ENCODE results near the gene VWA3A.
A peak's percentile ranks its signal among the peaks of the same experiment; 100 is the strongest.

Gene VWA3A

DNA sequence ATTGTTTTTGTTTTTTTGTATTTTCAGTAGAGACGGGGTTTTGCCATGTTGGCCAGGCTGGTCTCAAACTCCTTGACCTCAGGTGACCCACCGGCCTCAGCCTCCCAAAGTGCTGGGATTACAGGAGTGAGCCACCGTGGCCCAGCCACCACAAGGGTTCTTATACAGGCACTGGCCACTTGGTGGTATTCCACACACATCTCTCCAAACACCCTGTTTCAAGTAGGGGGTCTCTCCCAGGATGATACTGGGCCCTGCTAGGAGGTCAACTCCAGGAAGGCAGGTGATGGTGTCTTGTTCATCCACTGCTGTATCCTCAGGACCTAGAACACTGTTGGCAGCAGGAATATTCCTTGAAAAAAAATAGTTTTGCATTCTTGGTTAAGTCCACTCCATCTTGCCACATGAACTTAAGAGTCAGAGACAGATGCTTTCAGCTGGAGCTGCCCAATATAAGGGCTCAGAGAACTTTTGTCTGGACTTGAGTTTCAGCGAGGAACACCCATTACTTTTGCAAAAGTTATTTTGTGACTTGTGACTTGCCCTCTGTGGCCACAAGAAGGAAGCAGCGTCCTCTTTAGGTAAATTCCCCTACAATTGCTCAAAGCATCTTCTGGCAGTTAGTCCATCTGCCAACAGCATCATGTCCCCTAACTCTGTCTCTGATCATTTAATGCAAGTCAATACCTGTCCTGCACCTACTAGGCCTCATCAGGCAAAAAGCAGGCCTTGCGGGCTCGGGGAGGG is 106.4 kb downstream of the VWA3A start:
- Histone ChIP-seq H3K4me2 (ENCODE audit: low read depth, low read length) (peak overlapping the region; percentile 58), H4K20me1 (ENCODE audit: insufficient read depth, low read length) (no peaks in the 10 kb centered on the region), H3K9ac (ENCODE audit: low read length) (peak overlapping the region; percentile 68), H3K4me3 (ENCODE audit: low read length) (peak overlapping the region; percentile 16; the same call in 1 of the 2 replicates), H3K36me3 (replicated peaks; ENCODE audit: insufficient read depth, low read length) (no peaks in the 10 kb centered on the region), H3K4me1 (ENCODE audit: low read length) (peaks cover 43% of the 10 kb centered on the region), H3K9me2 (replicated peaks; ENCODE audit: insufficient read depth, low read length) (no peaks in the 10 kb centered on the region), H3K79me2 (ENCODE audit: low read length) (no peaks in the 10 kb centered on the region), H3K27ac (ENCODE audit: low read length) (peak overlapping the region; percentile 88), H3K27me3 (replicated peaks; ENCODE audit: insufficient read depth, low read length) (no peaks in the 10 kb centered on the region), H3F3A (ENCODE audit: insufficient read depth, low read length) (peaks cover 49% of the 10 kb centered on the region), H3K9me3 (replicated peaks; ENCODE audit: insufficient read depth, low read length) (no peaks in the 10 kb centered on the region), H2AFZ (ENCODE audit: low read length) (no peak overlapping the region)
- DNase-seq, result peak; percentile 83
- TF ChIP-seq, protein P1, sequence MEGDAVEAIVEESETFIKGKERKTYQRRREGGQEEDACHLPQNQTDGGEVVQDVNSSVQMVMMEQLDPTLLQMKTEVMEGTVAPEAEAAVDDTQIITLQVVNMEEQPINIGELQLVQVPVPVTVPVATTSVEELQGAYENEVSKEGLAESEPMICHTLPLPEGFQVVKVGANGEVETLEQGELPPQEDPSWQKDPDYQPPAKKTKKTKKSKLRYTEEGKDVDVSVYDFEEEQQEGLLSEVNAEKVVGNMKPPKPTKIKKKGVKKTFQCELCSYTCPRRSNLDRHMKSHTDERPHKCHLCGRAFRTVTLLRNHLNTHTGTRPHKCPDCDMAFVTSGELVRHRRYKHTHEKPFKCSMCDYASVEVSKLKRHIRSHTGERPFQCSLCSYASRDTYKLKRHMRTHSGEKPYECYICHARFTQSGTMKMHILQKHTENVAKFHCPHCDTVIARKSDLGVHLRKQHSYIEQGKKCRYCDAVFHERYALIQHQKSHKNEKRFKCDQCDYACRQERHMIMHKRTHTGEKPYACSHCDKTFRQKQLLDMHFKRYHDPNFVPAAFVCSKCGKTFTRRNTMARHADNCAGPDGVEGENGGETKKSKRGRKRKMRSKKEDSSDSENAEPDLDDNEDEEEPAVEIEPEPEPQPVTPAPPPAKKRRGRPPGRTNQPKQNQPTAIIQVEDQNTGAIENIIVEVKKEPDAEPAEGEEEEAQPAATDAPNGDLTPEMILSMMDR (IDR thresholded peaks at IDR 0.05; ENCODE audit: low read length), result peak; percentile 34; the same call in 1 of the 2 replicates
- no peak for TF ChIP-seq EZH2 (optimal IDR thresholded peaks at IDR 0.05; ENCODE audit: low read depth, low read length)

DNA sequence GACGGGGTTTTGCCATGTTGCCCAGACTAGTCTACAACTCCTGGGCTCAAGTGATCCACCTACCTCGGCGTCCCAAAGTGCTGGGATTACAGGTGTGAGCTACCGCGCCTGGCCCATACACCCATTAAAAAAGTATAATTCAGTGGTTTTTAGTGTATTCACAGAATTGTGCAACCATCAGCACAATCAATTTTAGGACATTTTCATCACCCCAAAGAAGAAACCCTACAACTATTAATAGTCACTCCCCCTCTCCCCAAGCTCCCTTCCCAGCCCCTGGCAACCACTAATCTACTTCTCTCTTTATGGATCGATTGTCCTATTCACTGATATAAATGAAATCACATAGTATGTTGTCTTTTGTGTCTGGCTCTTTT is 109.9 kb downstream of the VWA3A start:
- Histone ChIP-seq H3K9ac (ENCODE audit: low read length) (no peak overlapping the region), H3K27me3 (replicated peaks; ENCODE audit: insufficient read depth, low read length) (no peaks in the 10 kb centered on the region), H3K4me2 (ENCODE audit: low read depth, low read length) (no peak overlapping the region), H3F3A (ENCODE audit: insufficient read depth, low read length) (peaks cover 45% of the 10 kb centered on the region), H3K27ac (ENCODE audit: low read length) (peak overlapping the region; percentile 83; the same call in 1 of the 2 replicates), H4K20me1 (ENCODE audit: insufficient read depth, low read length) (no peaks in the 10 kb centered on the region), H3K36me3 (replicated peaks; ENCODE audit: insufficient read depth, low read length) (no peaks in the 10 kb centered on the region), H3K9me3 (replicated peaks; ENCODE audit: insufficient read depth, low read length) (no peaks in the 10 kb centered on the region), H3K9me2 (replicated peaks; ENCODE audit: insufficient read depth, low read length) (no peaks in the 10 kb centered on the region), H2AFZ (ENCODE audit: low read length) (no peak overlapping the region), H3K4me3 (ENCODE audit: low read length) (no peak overlapping the region), H3K4me1 (ENCODE audit: low read length) (peaks cover 41% of the 10 kb centered on the region), H3K79me2 (ENCODE audit: low read length) (peaks cover 10% of the 10 kb centered on the region)
- TF ChIP-seq EZH2 (optimal IDR thresholded peaks at IDR 0.05; ENCODE audit: low read depth, low read length) (no peak), EZH2phosphoT487 (IDR thresholded peaks at IDR 0.05; ENCODE audit: low read length) (no peak)
- TF ChIP-seq, protein P1 (IDR thresholded peaks at IDR 0.05; ENCODE audit: low read length), result no peak
- DNase-seq, result no peak

DNA sequence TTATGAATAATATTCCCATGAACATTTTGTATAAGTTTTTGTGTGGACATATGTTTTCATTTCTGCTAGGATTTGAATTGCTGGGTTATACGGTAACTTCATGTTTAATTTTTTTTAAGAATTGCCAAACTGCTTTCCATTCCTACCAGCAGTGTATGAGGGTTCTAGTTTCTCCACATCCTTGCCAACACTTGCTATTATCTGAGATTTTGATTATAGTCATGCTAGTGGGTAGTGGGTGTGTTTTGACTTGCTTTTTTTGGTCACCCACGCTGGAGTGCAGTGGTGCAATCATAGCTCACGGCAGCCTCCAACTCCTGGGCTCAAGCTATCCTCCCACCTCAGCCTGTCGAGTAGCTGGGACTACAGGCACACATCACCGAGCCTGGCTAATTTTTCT is 110.8 kb downstream of the VWA3A start:
- Histone ChIP-seq H3K4me2 (ENCODE audit: low read depth, low read length) (no peak overlapping the region), H4K20me1 (ENCODE audit: insufficient read depth, low read length) (no peaks in the 10 kb centered on the region), H3K4me1 (ENCODE audit: low read length) (peaks cover 42% of the 10 kb centered on the region), H3K4me3 (ENCODE audit: low read length) (no peak overlapping the region), H3K9me3 (replicated peaks; ENCODE audit: insufficient read depth, low read length) (no peaks in the 10 kb centered on the region), H3F3A (ENCODE audit: insufficient read depth, low read length) (peaks cover 39% of the 10 kb centered on the region), H2AFZ (ENCODE audit: low read length) (no peak overlapping the region), H3K9ac (ENCODE audit: low read length) (no peak overlapping the region), H3K27ac (ENCODE audit: low read length) (no peak overlapping the region), H3K79me2 (ENCODE audit: low read length) (peaks cover 19% of the 10 kb centered on the region), H3K27me3 (replicated peaks; ENCODE audit: insufficient read depth, low read length) (no peaks in the 10 kb centered on the region), H3K36me3 (replicated peaks; ENCODE audit: insufficient read depth, low read length) (no peaks in the 10 kb centered on the region), H3K9me2 (replicated peaks; ENCODE audit: insufficient read depth, low read length) (no peaks in the 10 kb centered on the region)
- no peak for DNase-seq
- TF ChIP-seq, protein P1 (IDR thresholded peaks at IDR 0.05; ENCODE audit: low read length), result no peak
- TF ChIP-seq EZH2phosphoT487 (IDR thresholded peaks at IDR 0.05; ENCODE audit: low read length) (no peak), EZH2 (optimal IDR thresholded peaks at IDR 0.05; ENCODE audit: low read depth, low read length) (no peak)

All from MM.1S (cell line).